HL-60 (cell line): ENCODE results near the gene MPP3.

Experiments used
- CTCF ChIP-seq: IDR thresholded peaks from one replicate; pipeline ENCODE4 v1.5.1; 2011; ENCODE audit warnings: low read length, control low read depth, inconsistent platforms; ENCODE audit not compliant: insufficient read depth
- GABPA ChIP-seq: IDR thresholded peaks from 2 replicates; pipeline ENCODE4 v1.6.1; 2012; ENCODE audit warnings: low read depth
- POLR2AphosphoS5 ChIP-seq: IDR thresholded peaks from 2 replicates; pipeline ENCODE4 v1.6.1; 2012; ENCODE audit warnings: low read depth
- REST ChIP-seq: IDR thresholded peaks from 2 replicates; pipeline ENCODE4 v1.6.1; 2012; ENCODE audit warnings: low read depth; ENCODE audit not compliant: insufficient replicate concordance
- SPI1 ChIP-seq: IDR thresholded peaks from 2 replicates; pipeline ENCODE4 v1.6.1; 2012; ENCODE audit warnings: low read depth, mild to moderate bottlenecking, borderline replicate concordance

GRCh38 chr17:43857957-43858600 is 25.1 kb upstream of the MPP3 start:
- TF ChIP-seq GABPA (no peak), CTCF (no peak), POLR2AphosphoS5 (no peak), REST (no peak), SPI1 (no peak)
